GF-D8 (cell line): ENCODE data around the gene CASZ1.

Source experiments
- DNase-seq: peaks from one replicate; lab custom pipeline; 2025; lab: John Stamatoyannopoulos, UW

Gene CASZ1, protein sequence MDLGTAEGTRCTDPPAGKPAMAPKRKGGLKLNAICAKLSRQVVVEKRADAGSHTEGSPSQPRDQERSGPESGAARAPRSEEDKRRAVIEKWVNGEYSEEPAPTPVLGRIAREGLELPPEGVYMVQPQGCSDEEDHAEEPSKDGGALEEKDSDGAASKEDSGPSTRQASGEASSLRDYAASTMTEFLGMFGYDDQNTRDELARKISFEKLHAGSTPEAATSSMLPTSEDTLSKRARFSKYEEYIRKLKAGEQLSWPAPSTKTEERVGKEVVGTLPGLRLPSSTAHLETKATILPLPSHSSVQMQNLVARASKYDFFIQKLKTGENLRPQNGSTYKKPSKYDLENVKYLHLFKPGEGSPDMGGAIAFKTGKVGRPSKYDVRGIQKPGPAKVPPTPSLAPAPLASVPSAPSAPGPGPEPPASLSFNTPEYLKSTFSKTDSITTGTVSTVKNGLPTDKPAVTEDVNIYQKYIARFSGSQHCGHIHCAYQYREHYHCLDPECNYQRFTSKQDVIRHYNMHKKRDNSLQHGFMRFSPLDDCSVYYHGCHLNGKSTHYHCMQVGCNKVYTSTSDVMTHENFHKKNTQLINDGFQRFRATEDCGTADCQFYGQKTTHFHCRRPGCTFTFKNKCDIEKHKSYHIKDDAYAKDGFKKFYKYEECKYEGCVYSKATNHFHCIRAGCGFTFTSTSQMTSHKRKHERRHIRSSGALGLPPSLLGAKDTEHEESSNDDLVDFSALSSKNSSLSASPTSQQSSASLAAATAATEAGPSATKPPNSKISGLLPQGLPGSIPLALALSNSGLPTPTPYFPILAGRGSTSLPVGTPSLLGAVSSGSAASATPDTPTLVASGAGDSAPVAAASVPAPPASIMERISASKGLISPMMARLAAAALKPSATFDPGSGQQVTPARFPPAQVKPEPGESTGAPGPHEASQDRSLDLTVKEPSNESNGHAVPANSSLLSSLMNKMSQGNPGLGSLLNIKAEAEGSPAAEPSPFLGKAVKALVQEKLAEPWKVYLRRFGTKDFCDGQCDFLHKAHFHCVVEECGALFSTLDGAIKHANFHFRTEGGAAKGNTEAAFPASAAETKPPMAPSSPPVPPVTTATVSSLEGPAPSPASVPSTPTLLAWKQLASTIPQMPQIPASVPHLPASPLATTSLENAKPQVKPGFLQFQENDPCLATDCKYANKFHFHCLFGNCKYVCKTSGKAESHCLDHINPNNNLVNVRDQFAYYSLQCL (N-terminal part only)

DNA sequence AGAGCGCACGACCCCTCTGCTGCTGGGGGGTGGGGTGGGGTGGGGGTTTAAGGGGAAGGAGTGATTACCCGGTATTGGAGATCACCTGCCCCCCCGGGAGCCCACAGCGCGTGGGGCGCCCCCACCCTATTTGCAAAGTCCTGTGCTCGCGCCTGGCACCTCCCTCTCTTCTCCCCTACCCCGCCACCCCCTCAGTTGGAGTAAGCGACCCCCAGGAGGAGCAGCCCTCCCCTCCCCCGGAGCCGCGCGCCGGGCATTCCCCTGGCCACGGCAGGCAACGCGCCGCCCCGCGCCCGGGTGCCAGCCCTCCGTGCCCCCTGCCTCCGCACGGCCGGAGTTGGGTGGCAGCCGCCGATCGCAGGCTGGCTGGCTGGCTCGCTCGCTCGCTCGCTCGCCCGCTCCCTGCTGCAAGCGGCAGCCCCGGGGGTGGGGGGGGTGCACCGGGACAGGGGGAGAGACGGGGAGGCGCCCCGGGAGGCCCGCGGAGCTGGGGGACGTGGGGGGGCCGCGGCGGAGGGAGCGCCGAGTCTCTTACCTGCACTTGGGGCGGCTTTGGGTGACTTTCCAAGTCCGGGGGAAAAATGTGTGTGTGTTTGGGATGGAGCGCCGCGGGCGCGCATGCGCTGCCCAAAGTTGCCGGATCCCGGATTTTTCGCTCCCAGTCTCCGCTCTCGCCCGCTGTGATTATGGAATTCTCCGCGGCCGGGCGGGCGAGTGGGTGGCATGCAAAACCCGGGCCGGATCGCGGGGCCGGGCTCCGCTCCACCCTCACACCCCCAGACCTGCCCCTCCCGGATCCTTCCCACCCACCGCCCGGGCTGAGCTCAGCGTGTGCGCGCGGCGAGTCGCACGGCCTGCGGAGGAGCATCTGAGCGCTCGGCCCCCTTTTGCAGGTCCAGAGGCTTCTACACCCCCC is at the start of gene CASZ1:
Gene CASZ1, minus strand, starts transcription at position 618 of the 916 bp plus-strand sequence. CDS start 102,757 bp downstream, outside the sequence.
- no peak for DNase-seq

DNA sequence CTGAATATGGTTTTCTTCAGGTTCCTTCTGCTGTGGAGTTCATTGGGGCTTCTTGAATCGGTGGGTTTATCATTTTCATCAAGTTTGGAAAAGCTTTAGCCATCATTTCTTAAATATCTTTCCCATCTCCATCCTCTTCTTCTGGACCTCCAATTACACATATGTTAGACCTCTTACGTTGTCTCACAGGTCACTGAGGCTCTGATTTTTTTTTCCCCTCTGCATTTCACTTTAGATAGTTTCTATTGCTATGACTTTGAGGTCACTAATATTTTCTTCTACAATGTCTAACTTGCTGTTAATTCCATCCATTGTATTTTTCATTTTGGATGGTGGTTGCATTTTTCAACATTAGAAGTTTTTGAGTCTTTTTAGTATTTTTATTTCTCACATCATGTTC is 47.3 kb upstream of the CASZ1 start:
- no peak for DNase-seq

DNA sequence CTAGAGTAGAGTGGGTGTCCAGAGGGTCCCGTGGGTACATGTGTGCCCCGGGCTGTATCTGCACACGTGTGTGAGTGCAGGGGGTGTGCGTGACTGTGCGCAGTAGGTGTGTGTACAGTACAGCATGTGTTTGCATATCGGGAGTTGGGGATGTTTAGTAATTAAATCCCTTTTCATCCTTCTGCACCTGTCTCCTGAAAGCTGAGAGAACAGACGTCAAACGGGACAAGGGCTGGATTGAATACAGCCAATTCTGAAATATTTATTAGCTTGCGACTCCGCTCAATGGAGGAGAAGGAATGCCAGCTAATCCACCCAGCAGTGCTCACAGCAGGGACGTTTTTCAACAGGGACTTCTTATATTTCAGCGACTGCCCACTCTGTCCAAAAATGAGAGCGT is 44.7 kb upstream of the CASZ1 start:
- DNase-seq: no peak

DNA sequence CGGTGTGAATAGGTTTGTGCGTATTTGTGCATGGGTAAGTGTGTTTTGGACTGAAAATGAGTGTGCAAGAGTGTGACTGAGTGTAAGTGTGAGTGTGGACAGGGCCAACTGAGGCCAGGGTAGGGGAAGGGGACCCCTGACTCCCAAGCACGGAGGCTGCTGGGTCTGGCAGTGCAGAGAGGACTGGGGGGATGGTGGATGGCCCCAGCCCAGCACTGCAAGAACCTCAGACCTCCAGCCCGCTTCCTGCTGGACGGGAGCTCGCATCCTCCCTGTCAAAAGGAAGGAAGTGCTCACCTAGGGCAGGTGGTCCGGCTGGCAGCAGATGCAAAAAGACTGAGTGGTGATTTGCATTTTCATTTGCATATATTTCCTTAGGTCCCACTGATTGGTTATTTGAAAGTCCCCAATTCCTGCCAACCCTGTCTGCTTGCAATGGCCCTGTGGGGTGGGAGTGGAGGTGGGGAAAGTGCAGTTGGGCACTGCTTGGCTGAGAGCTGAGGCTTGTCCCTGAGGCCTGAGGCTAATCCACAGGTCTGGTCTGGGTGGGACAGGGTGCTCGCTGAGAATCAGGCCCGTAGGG is 42.8 kb upstream of the CASZ1 start:
- no peak for DNase-seq

DNA sequence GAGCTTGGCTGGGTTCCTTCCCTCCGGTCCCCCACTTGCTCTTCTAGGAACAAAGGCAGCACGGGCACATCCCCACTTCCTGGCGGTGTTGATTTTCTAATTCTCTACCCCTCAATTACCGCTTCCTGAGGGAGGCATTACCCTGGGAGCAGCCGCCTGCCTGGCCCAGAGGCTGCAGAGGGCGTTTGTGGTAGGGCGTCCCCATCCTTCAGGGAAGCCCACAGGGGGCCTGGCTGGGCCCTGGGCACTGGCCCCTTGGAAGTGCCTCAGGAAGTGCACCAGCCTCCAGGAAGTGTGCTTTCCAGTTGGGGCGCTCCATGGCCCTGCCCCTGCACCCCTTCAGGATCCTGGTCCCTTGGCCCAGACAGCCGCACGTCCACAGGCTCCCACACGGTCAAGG is 42.1 kb upstream of the CASZ1 start:
- DNase-seq: no peak

DNA sequence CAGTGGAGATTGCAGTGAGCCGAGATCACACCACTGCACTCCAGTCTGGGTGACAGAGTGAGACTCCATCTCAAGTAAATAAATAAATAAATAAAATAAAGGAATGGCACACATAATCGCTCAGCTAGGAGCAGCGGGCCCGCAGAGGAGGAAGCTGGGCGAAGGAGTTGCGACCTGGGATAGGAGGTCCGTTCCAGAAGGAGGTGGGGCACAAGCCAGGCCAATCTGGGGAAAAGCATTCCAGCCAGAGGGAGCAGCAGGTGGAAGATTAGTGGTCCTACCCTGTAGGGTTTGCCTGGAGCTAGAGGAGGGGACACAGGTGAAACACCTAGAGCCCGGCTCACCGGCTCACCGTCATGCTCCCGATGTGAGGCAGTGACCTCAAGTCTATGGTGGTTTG is 40.3 kb upstream of the CASZ1 start:
- no peak for DNase-seq

DNA sequence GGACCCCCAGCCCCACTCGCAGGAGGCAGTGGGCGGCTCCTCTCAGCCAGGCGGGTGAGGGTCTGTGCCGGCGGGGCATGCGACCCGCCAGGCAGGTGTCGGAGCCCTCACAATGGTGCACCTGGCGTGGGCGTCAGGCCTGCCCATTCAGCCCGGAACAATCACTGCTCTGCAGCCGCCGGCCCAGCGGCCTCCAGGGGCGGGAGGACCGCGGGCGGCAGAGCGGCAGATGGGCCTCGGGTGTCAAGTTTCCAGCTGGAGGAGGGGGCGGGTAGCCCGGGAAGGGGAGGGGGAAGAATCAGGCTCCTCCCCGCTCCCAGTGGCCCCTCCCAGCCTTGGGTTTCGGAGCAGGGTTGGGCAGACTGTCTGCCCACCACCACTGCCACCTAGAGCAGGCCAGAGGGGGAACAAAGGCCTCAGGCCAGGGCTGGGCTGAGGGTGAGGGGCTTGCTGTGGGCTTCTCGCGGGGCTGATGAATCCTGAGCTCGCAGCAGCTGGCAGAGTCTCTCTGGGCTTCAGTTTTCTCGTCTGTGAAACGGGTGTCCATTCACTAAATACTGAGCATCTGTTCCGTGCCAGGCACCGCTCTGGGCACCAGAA is 39.5 kb upstream of the CASZ1 start:
- no peak for DNase-seq

DNA sequence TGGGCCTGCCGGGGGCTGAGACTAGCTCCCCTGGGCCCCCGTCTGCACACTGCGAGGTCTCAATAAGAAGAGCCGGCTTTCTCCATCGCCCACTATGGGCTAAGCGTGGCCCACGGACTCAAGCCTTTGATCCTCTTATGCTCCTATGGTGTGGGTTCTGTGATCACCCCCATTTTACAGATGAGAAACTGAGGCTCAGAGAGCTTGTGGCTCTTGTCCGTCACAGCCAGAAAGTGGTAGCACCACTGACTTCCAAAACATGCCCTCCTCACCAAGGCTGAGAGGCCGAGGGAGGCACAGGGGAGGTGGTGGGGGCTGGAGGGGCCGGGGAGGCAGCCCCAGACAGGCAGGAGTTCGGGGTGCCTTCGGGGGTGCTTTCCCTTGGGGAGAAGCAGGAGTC is 39.0 kb upstream of the CASZ1 start:
- no peak for DNase-seq

DNA sequence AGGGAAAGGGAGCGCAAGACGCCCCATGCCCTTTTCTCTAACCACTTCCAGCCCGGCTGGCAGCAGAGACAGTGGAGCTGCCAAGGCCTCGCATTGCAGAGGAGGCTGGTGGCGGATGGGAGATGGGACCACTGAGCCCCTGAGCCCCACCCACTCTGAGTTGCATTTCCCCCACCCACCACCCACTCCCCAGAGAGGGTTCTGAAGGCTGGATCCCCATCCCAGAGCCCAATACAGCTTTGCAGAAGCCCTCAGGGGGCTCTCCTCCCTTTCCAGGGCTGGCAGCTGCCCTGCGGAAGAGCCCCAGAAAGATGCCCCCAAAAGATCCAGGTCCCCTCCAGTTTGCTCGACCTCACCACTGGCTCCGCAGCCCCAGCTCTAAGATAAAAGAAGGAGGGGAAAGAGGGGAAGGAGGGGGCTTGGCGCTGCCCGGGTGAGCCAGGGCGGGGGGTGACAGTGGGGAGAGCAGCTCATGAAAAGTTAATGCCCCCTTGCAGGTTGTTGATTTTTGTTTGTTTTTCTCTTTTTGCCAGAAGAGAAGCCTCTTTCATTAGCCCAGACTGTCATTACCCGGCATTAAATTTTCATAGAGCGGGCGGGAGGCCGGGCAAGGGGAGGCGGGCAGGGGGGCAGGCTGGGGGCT is 38.4 kb upstream of the CASZ1 start:
- DNase-seq: no peak

DNA sequence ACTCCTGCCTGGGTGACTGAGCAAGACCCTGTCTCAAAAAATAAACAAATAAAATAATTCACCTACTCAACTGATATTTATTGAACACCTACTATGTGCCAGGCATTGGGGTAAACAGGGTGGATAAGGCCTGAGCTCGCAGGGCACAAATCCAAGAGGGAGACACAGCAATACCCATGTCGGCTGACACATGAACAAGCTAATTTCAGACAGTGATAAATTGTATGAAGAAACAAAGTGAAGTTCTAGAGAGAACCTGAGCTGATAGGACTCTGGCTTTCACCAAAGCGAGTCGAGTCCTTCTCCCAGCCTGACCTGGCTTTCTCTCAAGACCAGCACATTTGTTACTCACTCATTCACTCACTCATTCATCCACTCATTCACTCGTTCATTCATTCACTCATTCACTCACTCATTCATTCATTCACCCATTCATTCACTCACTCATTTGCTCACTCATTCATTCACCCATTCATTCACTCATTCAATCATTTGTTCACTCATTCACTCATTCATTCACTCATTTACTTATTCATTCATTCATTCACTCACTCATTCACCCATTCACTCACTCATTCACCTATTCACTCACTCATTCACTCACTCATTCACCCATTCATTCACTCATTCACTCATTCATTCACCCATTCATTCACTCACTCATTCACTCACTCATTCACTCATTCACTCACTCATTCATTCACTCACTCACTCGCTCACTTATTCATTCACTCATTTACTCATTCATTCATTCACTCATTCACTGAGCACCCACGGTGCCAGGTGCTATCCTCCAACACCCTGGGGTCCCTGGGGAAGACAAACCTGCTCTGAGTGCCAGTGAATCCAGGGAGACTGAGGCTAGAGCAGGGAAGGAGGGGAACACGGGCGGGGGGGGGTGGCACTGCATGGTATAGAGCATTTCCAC is 37.4 kb upstream of the CASZ1 start:
- DNase-seq: no peak

DNA sequence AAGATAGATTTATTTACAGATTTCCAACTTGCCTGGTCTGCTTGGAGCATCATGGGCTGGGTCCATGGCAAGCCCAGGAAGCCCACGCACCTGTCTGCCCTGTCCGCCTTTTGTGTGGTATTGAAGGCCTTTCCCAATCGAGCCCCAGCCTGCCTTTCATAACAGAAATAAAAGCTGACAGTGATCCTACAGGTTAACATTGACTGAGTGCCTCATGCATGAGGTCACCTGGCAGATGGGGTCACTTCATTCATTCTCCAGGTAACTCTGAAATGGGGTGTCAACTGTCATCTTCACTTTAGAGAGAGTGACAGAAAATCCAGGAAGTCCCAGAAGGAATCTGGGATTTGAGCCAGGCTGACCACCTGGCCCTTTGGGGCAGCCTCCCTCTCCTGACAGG is 36.3 kb upstream of the CASZ1 start:
- no peak for DNase-seq

DNA sequence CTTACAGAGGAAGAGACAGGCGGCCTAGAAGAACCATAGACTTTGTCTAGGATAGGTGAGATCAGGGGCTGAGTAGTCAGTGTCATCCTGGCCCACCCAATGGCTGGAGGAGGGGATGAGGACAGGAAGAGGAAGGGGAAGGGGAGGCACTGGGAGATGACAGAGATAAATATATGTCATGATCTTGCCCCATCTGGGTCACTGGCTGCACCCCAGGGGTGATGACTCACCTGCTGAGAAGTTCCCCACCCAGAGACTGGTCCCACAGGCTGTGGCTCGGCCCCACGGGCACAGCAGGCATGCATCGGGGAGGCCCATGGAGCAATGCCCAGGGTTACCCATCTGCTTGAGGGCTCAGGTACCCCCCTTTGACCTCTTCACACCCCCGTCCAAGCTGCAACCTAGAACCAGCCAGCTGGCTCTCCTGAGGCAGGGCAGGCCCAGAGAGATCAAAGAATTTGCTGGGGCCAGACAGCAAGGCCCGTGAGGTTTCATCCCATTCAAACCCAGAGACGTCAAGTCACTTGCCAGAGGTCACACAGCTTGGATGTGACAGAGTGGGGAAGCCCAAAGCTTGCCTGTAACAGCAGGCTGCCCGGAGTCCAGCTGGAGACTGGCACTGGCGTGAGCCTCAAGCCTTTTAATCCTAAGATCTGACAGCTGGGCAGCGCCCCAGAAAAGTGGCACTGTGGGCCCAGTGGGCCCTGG is 34.7 kb upstream of the CASZ1 start:
- DNase-seq: no peak

DNA sequence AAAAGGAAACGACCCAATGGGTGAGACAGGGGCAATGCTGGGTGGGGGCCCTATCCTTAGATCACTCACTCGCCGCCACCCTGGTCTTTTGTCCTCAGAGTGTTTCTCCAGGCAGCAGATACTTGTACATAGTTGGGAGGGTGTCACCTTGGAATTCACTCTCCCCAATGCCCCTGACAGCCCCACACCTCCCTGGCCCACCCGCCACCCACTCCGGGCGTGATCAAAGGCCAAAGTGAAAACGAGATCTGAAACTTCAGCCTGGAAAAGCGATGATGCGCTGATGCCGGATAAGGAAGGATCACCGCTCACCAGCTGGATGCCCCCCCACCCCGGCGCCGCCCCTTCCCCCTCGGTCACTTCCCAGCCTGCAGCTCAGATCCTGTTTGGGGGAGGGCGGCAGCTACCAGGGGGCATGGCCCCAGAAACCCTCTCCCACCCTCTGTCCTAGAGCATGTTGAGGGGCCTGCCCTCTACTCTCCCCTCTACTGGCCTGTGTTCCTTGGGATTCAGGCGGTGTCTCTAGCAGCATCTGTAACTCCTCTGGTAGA is 33.6 kb upstream of the CASZ1 start:
- DNase-seq: no peak

DNA sequence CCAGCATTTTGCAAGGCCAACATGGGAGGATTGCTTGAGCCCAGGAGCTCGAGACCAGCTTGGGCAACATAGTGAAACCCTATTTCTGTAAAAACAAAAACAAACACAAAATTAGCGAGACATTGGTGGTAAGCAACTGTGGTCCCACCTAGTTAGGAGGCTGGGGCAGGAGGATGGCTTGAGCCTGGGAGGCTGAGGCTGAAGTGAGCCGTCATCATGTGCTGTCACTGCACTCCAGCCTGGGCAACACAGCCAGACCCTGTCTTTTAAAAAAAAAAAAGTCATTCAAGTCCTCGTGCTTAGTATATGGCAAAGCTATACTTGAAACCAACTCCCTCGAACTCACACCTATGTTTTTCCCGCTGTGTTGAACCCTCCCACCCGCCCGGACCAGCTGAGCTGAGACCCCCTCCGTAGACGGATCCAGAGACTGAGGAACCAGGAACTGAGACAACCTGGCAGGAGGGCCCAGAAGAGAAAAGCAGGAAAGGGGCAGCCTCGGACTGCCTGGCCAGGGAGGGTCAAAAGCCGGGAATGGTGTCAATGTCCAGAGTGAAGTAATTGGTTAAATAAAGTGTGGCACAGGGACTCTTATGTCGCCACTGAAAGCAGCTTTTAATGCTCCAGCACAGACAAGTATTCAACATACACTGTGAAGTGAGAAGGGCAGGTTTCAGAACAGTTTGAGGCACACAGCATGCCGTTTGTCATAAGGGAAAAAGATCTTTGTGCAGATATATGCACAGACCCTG is 32.8 kb upstream of the CASZ1 start:
- no peak for DNase-seq

DNA sequence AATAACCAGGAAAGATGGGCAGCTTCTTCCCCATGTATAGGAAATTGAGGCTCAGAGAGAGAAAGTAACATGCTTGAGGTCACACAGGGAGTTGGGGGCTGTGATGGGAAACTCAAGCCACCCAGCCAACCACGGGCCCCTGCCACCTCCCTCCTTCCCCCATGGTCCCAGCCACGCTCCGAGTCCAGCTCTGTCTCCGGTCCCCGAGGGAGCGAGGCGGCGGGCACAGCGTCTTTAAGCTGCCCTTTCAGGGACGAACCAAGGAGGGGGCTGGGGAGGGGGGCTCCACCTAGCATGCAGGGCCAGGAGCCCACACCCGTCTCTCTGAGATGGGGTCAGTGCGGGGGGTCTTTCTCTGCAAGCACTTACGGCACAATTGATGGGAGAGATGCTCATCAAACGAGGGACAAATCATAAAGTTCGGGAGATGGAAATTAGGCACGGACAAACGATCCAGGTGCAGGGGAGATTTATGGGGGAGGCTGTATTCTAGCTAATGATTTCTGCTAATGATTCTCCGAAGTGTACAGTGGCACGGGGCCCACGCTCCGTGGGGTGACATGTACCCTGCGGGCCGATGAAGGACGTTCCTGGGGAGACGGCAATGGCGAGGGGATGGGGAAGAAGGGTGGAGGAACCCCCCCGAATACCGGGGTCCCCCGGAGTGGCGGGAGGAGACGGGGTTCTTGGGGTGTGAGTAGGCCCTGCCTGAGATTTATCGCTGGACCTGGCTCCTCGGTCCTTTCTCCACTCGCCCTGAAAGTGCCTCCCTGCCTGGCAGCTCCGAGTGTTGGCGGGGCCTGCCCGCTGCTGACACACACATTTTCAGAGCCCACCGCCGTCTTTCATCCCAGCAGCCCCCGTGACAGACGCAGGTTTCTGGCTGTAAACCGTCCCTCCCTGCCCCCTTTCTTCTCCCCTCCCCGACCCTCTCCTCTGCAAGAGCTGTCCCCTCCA is 31.2 kb upstream of the CASZ1 start:
- no peak for DNase-seq

DNA sequence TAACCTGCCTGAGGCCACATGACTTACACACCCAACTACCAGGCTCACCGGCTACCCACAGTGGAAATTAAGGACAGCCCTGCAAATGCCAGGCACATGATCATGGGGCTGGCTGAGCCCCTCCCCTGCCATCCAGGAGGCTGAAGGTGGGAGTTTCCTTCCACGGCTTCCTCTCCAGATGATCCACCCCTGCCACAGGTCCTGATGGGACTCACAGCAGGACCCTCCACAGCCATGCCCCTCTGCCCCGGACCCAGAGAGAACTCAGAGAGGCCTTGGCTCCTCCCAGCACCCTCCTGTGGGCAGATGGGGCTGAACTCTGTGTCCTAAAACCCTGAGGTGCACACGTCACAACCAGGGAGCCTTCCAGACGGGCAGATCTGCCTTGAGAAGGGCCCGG is 29.1 kb upstream of the CASZ1 start:
- no peak for DNase-seq
